NCI-H446 treated with DMSO at 0.1 percent for 48 hours (cell line): Measurements from ENCODE around the gene ARHGAP9.
"Not testable (repeated sequence)": the region's sequence is repeated elsewhere in the genome, so short reads cannot be mapped to it uniquely, and the experiment has no call there.

Experiments used
- DNase-seq: peaks from one replicate; lab custom pipeline; 2025; lab: John Stamatoyannopoulos, UW

ARHGAP9 gene

GRCh38 chr12:57517187-57517586 is 37.5 kb upstream of the ARHGAP9 start:
- DNase-seq = no peak

- no peak for DNase-seq
Measured at GRCh38 chr12:57516617-57517153, 37.0 kb upstream of the ARHGAP9 start.

GRCh38 chr12:57515934-57516541 is 36.4 kb upstream of the ARHGAP9 start:
- no peak for DNase-seq

- no peak for DNase-seq
Measured at GRCh38 chr12:57515408-57515933, 35.8 kb upstream of the ARHGAP9 start.

- DNase-seq = no peak
Measured at GRCh38 chr12:57514720-57515407, 35.2 kb upstream of the ARHGAP9 start.

- not testable (repeated sequence) for DNase-seq
Measured at GRCh38 chr12:57514246-57514645, 34.6 kb upstream of the ARHGAP9 start.

- not testable (repeated sequence) for DNase-seq
Measured at GRCh38 chr12:57513677-57514076, 34.0 kb upstream of the ARHGAP9 start.

- DNase-seq = no peak
Measured at GRCh38 chr12:57513266-57513665, 33.6 kb upstream of the ARHGAP9 start.

- no peak for DNase-seq
Measured at GRCh38 chr12:57512665-57513064, 33.0 kb upstream of the ARHGAP9 start.

- DNase-seq = no peak
Measured at GRCh38 chr12:57511588-57512325, 32.1 kb upstream of the ARHGAP9 start.

GRCh38 chr12:57511161-57511560 is 31.5 kb upstream of the ARHGAP9 start:
- no peak for DNase-seq

GRCh38 chr12:57507796-57508195 is 28.1 kb upstream of the ARHGAP9 start:
- not testable (repeated sequence) for DNase-seq

GRCh38 chr12:57506541-57506940 is 26.9 kb upstream of the ARHGAP9 start:
- DNase-seq = not testable (repeated sequence)

GRCh38 chr12:57502311-57502969 is 22.8 kb upstream of the ARHGAP9 start:
- DNase-seq = not testable (repeated sequence)

GRCh38 chr12:57500213-57500612 is 20.5 kb upstream of the ARHGAP9 start:
- DNase-seq = no peak

- DNase-seq = no peak
Measured at GRCh38 chr12:57498571-57498970, 18.9 kb upstream of the ARHGAP9 start.

GRCh38 chr12:57498132-57498502 is 18.5 kb upstream of the ARHGAP9 start:
- no peak for DNase-seq

GRCh38 chr12:57497223-57498131 is 17.8 kb upstream of the ARHGAP9 start:
- DNase-seq = no peak

GRCh38 chr12:57496822-57497221 is 17.2 kb upstream of the ARHGAP9 start:
- no peak for DNase-seq

- not testable (repeated sequence) for DNase-seq
Measured at GRCh38 chr12:57495051-57495701, 15.5 kb upstream of the ARHGAP9 start.
